HCT116 (cell line): ENCODE data around the gene RPH3AL.

Source experiments
- CTCF ChIP-seq, 3 experiments: fragments of 200-600 bp in 1 of 3; sonication (generic) in 1 of 3; IDR thresholded peaks in 2 of 3; conservative IDR thresholded peaks in 1 of 3; 2 replicates each; pipeline ENCODE4 v1.5.1; 2012 to 2017; ENCODE audit warnings: low read depth in 2 of 3, low read length in 2 of 3, antibody characterized with exemption in 1 of 3, borderline replicate concordance in 1 of 3, control low read depth in 1 of 3, mild to moderate bottlenecking in 1 of 3, mixed read lengths in 1 of 3, mixed run types in 1 of 3, moderate library complexity in 1 of 3; ENCODE audit not compliant: insufficient read depth in 1 of 3
- EZH2 ChIP-seq: fragments of 200-600 bp; sonication (generic); IDR thresholded peaks from 2 replicates; pipeline ENCODE4 v1.6.1; 2017; ENCODE audit warnings: antibody characterized with exemption, mixed run types
- EZH2phosphoT487 ChIP-seq: fragments of 200-600 bp; IDR thresholded peaks from 2 replicates; pipeline ENCODE4 v1.6.1; 2018; ENCODE audit warnings: antibody characterized with exemption, borderline replicate concordance
- JUND ChIP-seq: IDR thresholded peaks from 2 replicates; pipeline ENCODE4 v1.6.1; 2012
- MAX ChIP-seq: IDR thresholded peaks from 2 replicates; pipeline ENCODE4 v1.6.1; 2012
- POLR2A ChIP-seq: IDR thresholded peaks from 2 replicates; pipeline ENCODE4 v1.7.0; 2011; ENCODE audit warnings: borderline replicate concordance; ENCODE audit not compliant: insufficient read depth, insufficient read length; ENCODE audit errors: extremely low read depth
- POLR2AphosphoS5 ChIP-seq: IDR thresholded peaks from 2 replicates; pipeline ENCODE4 v1.6.1; 2011; ENCODE audit warnings: mild to moderate bottlenecking, low read depth, low read length, moderate library complexity
- RAD21 ChIP-seq: IDR thresholded peaks from 2 replicates; pipeline ENCODE4 v1.6.1; 2012; ENCODE audit warnings: low read depth, mild to moderate bottlenecking
- SIN3A ChIP-seq: IDR thresholded peaks from 2 replicates; pipeline ENCODE4 v1.6.1; 2012; ENCODE audit warnings: low read depth
- TCF7L2 ChIP-seq: IDR thresholded peaks from 2 replicates; pipeline ENCODE4 v1.7.0; 2011; ENCODE audit warnings: borderline replicate concordance, inconsistent platforms; ENCODE audit not compliant: insufficient read depth, insufficient read length; ENCODE audit errors: extremely low read depth
- YY1 ChIP-seq: IDR thresholded peaks from 2 replicates; pipeline ENCODE4 v1.6.1; 2011; ENCODE audit warnings: low read length, low read depth, moderate library complexity, mild to moderate bottlenecking; ENCODE audit not compliant: insufficient replicate concordance; ENCODE audit errors: extremely low read depth
- ZFX ChIP-seq: fragments of 450-650 bp; IDR thresholded peaks from 2 replicates; pipeline ENCODE4 v1.6.1; 2017
- ZNF274 ChIP-seq: fragments of 200-500 bp; sonication (Bioruptor generic); IDR thresholded peaks from 2 replicates; pipeline ENCODE4 v1.6.1; 2014; ENCODE audit warnings: mild to moderate bottlenecking, low read depth, low read length, inconsistent platforms

GRCh38 chr17:263773-264172 lies 88.8 kb downstream of the RPH3AL start:
- TF ChIP-seq ZNF274 (no peak), RAD21 (no peak), EZH2phosphoT487 (no peak), CTCF (IDR thresholded peaks at IDR 0.05 in 2 of 3, conservative IDR thresholded peaks at IDR 0.05 in 1 of 3; ENCODE audit: borderline replicate concordance in 1 of 3, insufficient read depth in 1 of 3, low read depth in 2 of 3, low read length in 2 of 3) (no peak), POLR2AphosphoS5 (no peak), ZFX (no peak), MAX (no peak), TCF7L2 (no peak), SIN3A (no peak), JUND (no peak), POLR2A (no peak), EZH2 (no peak), YY1 (no peak)
